H1 (cell line): ENCODE results near the gene NUB1. TPM values are rescaled to one million over a fixed set of nuclear protein-coding genes. Genes with fewer than 3 reads are reported as not detected.

Experiments used
- CTCF ChIA-PET: fragments of 300-600 bp; sonication (Branson Sonifier 250); formaldehyde crosslinking; loops from one replicate; lab custom pipeline; 2021; ENCODE audit not compliant: partially characterized antibody; lab: Charles Lee
- POLR2A ChIA-PET: fragments of 300-600 bp; sonication (Branson Sonifier 250); formaldehyde crosslinking; loops from one replicate; lab custom pipeline; 2021; ENCODE audit warnings: inconsistent platforms; ENCODE audit not compliant: partially characterized antibody; lab: Charles Lee
- DNase-seq, 2 experiments: peaks; one replicate each; pipeline versions ENCODE4 v3.0.0 to v3.0.0-alpha.2; 2010 to 2022; ENCODE audit warnings: low spot score in 2 of 2, low read depth in 1 of 2, mixed read lengths in 1 of 2
- FAIRE-seq: peaks from 2 replicates; lab custom pipeline; 2011; peaks lifted over from hg19 to GRCh38; lab: Jason Lieb, UNC
- H2AFZ ChIP-seq: 2 replicates; pipeline ENCODE4 v1.8.1; 2012; ENCODE audit warnings: low read length, inconsistent platforms
- H2AK5ac ChIP-seq: 2 replicates; pipeline ENCODE4 v1.6.1; 2013; ENCODE audit warnings: low read depth, low read length
- H2BK120ac ChIP-seq: replicated peaks from 2 replicates; pipeline ENCODE3; 2013; ENCODE audit warnings: low read depth, low read length, inconsistent platforms
- H2BK12ac ChIP-seq: 2 replicates; pipeline ENCODE4 v1.6.1; 2013; ENCODE audit warnings: low read depth, low read length
- H2BK15ac ChIP-seq: 2 replicates; pipeline ENCODE4 v1.6.1; 2013; ENCODE audit warnings: low read length
- H2BK20ac ChIP-seq: 2 replicates; pipeline ENCODE4 v1.6.1; 2013; ENCODE audit warnings: low read length
- H2BK5ac ChIP-seq: 2 replicates; pipeline ENCODE4 v1.6.1; 2013; ENCODE audit warnings: low read depth, low read length
- H3K14ac ChIP-seq: 2 replicates; pipeline ENCODE4 v1.6.1; 2013; ENCODE audit warnings: inconsistent platforms; ENCODE audit not compliant: insufficient read length
- H3K18ac ChIP-seq: 2 replicates; pipeline ENCODE4 v1.6.1; 2013; ENCODE audit warnings: low read length; ENCODE audit errors: extremely low read depth
- H3K23ac ChIP-seq: 2 replicates; pipeline ENCODE4 v1.6.1; 2013; ENCODE audit warnings: inconsistent platforms; ENCODE audit not compliant: insufficient read length
- H3K23me2 ChIP-seq: 2 replicates; pipeline ENCODE4 v1.6.1; 2013; ENCODE audit warnings: low read depth, low read length
- H3K27ac ChIP-seq: 2 replicates; pipeline ENCODE4 v1.6.1; 2011; ENCODE audit warnings: low read depth, low read length, inconsistent platforms
- H3K27me3 ChIP-seq, 4 experiments: replicated peaks in 1 of 4; 1 replicate in 1 of 4; 2 replicates in 3 of 4; pipeline versions ENCODE4 v1.6.1 to v1.8.1; 2011 to 2013; ENCODE audit warnings: low read length in 3 of 4, mild to moderate bottlenecking in 3 of 4, inconsistent platforms in 2 of 4, mixed read lengths in 2 of 4, moderate library complexity in 1 of 4; ENCODE audit not compliant: control insufficient read depth in 3 of 4, insufficient read depth in 3 of 4; ENCODE audit errors: extremely low read depth in 1 of 4
- H3K36me3 ChIP-seq, 4 experiments: 2 replicates each; pipeline versions ENCODE4 v1.6.1 to v1.8.1; 2011 to 2013; ENCODE audit warnings: mild to moderate bottlenecking in 4 of 4, low read length in 3 of 4, moderate library complexity in 2 of 4, control low read depth in 1 of 4, inconsistent platforms in 1 of 4; ENCODE audit not compliant: insufficient read depth in 4 of 4, control insufficient read depth in 2 of 4
- H3K4ac ChIP-seq: replicated peaks from 2 replicates; pipeline ENCODE3; 2013; ENCODE audit warnings: low read length, low read depth, mixed read lengths, inconsistent platforms; ENCODE audit not compliant: insufficient read length
- H3K4me1 ChIP-seq, 4 experiments: replicated peaks in 1 of 4; 1 replicate in 1 of 4; 2 replicates in 3 of 4; pipeline versions ENCODE4 v1.6.1 to v1.8.1; 2011 to 2013; ENCODE audit warnings: low read length in 3 of 4, inconsistent platforms in 2 of 4, mixed read lengths in 1 of 4; ENCODE audit not compliant: insufficient read depth in 4 of 4, control insufficient read depth in 3 of 4
- H3K4me2 ChIP-seq, 2 experiments: 2 replicates each; pipeline versions ENCODE4 v1.6.1 to v1.8.1; 2011 to 2013; ENCODE audit warnings: low read depth in 2 of 2, low read length in 2 of 2, control low read depth in 1 of 2, inconsistent platforms in 1 of 2, mild to moderate bottlenecking in 1 of 2; ENCODE audit not compliant: insufficient read depth in 1 of 2
- H3K4me3 ChIP-seq, 4 experiments: fragments of 200-600, 300-600 bp in 1 of 4; sonication (generic), shearing (Covaris generic), sonication (Bioruptor Twin) in 1 of 4; 2 replicates each; pipeline versions ENCODE4 v1.5.1 to v1.8.1; 2011 to 2016; ENCODE audit warnings: low read length in 4 of 4, low read depth in 3 of 4, control low read depth in 2 of 4, inconsistent platforms in 2 of 4, mild to moderate bottlenecking in 2 of 4, mixed read lengths in 1 of 4, moderate library complexity in 1 of 4; ENCODE audit not compliant: insufficient read depth in 2 of 4; ENCODE audit errors: extremely low read depth in 1 of 4
- H3K56ac ChIP-seq: replicated peaks from 2 replicates; pipeline ENCODE3; 2013; ENCODE audit warnings: low read depth, mild to moderate bottlenecking, mixed read lengths, low read length, inconsistent platforms; ENCODE audit not compliant: insufficient read length
- H3K79me1 ChIP-seq: 2 replicates; pipeline ENCODE4 v1.6.1; 2013; ENCODE audit warnings: low read depth, low read length, control low read depth
- H3K79me2 ChIP-seq, 2 experiments: 2 replicates each; pipeline versions ENCODE4 v1.6.1 to v1.8.1; 2012 to 2013; ENCODE audit warnings: low read length in 2 of 2, mild to moderate bottlenecking in 2 of 2, inconsistent platforms in 1 of 2; ENCODE audit not compliant: insufficient read depth in 2 of 2, control insufficient read depth in 1 of 2
- H3K9ac ChIP-seq, 4 experiments: replicated peaks in 1 of 4; 1 replicate in 1 of 4; 2 replicates in 3 of 4; pipeline versions ENCODE4 v1.6.1 to v1.8.1; 2011 to 2013; ENCODE audit warnings: low read depth in 3 of 4, low read length in 3 of 4, control low read depth in 2 of 4, mild to moderate bottlenecking in 2 of 4, moderate library complexity in 2 of 4, inconsistent platforms in 1 of 4; ENCODE audit errors: extremely low read depth in 1 of 4
- H3K9me3 ChIP-seq, 2 experiments: 2 replicates each; pipeline versions ENCODE4 v1.6.1 to v1.8.1; 2012 to 2013; ENCODE audit warnings: mild to moderate bottlenecking in 2 of 2, moderate library complexity in 2 of 2, control low read depth in 1 of 2, inconsistent platforms in 1 of 2, low read depth in 1 of 2, low read length in 1 of 2, mixed read lengths in 1 of 2; ENCODE audit not compliant: insufficient read depth in 2 of 2
- H4K20me1 ChIP-seq, 2 experiments: replicated peaks in 1 of 2; 2 replicates each; pipeline versions ENCODE3 to v1.8.1; 2011 to 2013; ENCODE audit warnings: inconsistent platforms in 2 of 2, low read length in 2 of 2, mild to moderate bottlenecking in 1 of 2; ENCODE audit not compliant: insufficient read depth in 2 of 2, control insufficient read depth in 1 of 2
- H4K5ac ChIP-seq: 2 replicates; pipeline ENCODE4 v1.6.1; 2013; ENCODE audit warnings: low read length, low read depth, mixed read lengths, inconsistent platforms; ENCODE audit not compliant: insufficient read length
- H4K8ac ChIP-seq: 2 replicates; pipeline ENCODE4 v1.8.0; 2013; ENCODE audit warnings: mild to moderate bottlenecking, moderate library complexity, low read length, inconsistent platforms; ENCODE audit not compliant: insufficient read depth; ENCODE audit errors: extremely low read depth
- H4K91ac ChIP-seq: replicated peaks from 2 replicates; pipeline ENCODE3; 2013; ENCODE audit warnings: low read length, mixed read lengths, inconsistent platforms; ENCODE audit not compliant: insufficient read length
- WGBS, 2 experiments: shearing (Covaris generic) in 1 of 2; methylation state at CpG; one replicate each; pipeline versions ENCODE4 v1.1.6 to v1.1.7; 2013 to 2015; ENCODE audit warnings: low lambda C conversion rate in 2 of 2, mixed read lengths in 2 of 2, inconsistent platforms in 1 of 2, low coverage in 1 of 2, missing lambda C conversion rate in 1 of 2; ENCODE audit not compliant: insufficient replicate concordance in 2 of 2, insufficient coverage in 1 of 2, insufficient read length in 1 of 2; ENCODE audit errors: extremely low coverage in 1 of 2, missing lambda C conversion rate in 1 of 2; 5-methylcytosine and 5-hydroxymethylcytosine counted together
- polyA plus RNA-seq, 7 experiments: library from polyadenylated mRNA; depleted of rRNA in 3 of 7; stranded (reverse) in 5 of 7; unstranded in 2 of 7; fragments of >200 nt in 5 of 7; fragments of 200-250 nt in 2 of 7; gene quantifications; 1 replicate in 5 of 7; 2 replicates in 1 of 7; 4 replicates in 1 of 7; pipeline versions ENCODE4 v1.2.1 to v1.2.3, GENCODE V29; 2011 to 2013; ENCODE audit warnings: missing spikeins in 2 of 7, mixed read lengths in 2 of 7
- total RNA-seq: library from RNA; stranded (reverse); fragmentation: NEBNext Ultra II Directional; extraction: Animal tissue kit (Norgen Biotek cat#: 25700); gene quantifications from 2 replicates; pipeline ENCODE4 v1.2.1, GENCODE V29; 2021
- TF ChIP-seq, protein P1 (sequence below): IDR thresholded peaks from 2 replicates; pipeline ENCODE4 v1.6.1; 2011; ENCODE audit warnings: low read depth, mild to moderate bottlenecking, low read length; ENCODE audit not compliant: insufficient read depth

NUB1 gene
- total and polyA plus RNA-seq, 2 of the 8 experiments (the other 6 are each of a cell fraction or from before 2014, with no cell fraction given): 22.1 to 43.5 TPM

- no peak overlapping the region for H2AK5ac ChIP-seq
- H4K5ac ChIP-seq: no peak overlapping the region
- ChIA-PET CTCF (interaction anchor here (0.8 to 3.2 kb wide), 4 partner anchors 13 to 65 kb away, joined by 3 to 16 read pairs (median 14); no protein-coding TSS in a partner anchor), POLR2A (interaction anchor here (1.0 to 1.1 kb wide), 2 partner anchors 16 to 46 kb away, joined by 3 read pairs; no protein-coding TSS in a partner anchor)
- no peaks in the 10 kb centered on the region for H3K36me3 ChIP-seq
- H2BK15ac ChIP-seq: no peak overlapping the region
- H3K18ac ChIP-seq: no peak overlapping the region
- H3K4me1 ChIP-seq: peaks cover 0 to 30% (median 8%) of the 10 kb centered on the region in 4 experiments; a peak in 6 of 7 replicates
- FAIRE-seq: no peak
- no peaks in the 10 kb centered on the region for H3K79me2 ChIP-seq
- H3K9me3 ChIP-seq: no peaks in the 10 kb centered on the region
- no peak overlapping the region for H3K56ac ChIP-seq
- H3K14ac ChIP-seq: no peak overlapping the region
- no peak overlapping the region for H4K8ac ChIP-seq
- H3K27me3 ChIP-seq: peaks cover 8 to 27% (median 22%) of the 10 kb centered on the region in 4 experiments
- no peak overlapping the region for H3K4me2 ChIP-seq
- no peak overlapping the region for H3K4ac ChIP-seq
- no peak overlapping the region for H3K9ac ChIP-seq
- H2BK120ac ChIP-seq: no peak overlapping the region
- no peak for DNase-seq
- WGBS, 2 experiments: 83% methylated on average over 6 of the region's 6 CpGs; no CpG with 5 or more reads in 1 of the 2 experiments
- no peaks in the 10 kb centered on the region for H3K79me1 ChIP-seq
- H3K27ac ChIP-seq: no peak overlapping the region
- no peak overlapping the region for H3K4me3 ChIP-seq
- H3K23me2 ChIP-seq: peaks cover 14% of the 10 kb centered on the region; the same call in 1 of the 2 replicates
- TF ChIP-seq, protein P1, sequence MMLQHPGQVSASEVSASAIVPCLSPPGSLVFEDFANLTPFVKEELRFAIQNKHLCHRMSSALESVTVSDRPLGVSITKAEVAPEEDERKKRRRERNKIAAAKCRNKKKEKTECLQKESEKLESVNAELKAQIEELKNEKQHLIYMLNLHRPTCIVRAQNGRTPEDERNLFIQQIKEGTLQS: no peak
- H4K20me1 ChIP-seq: peaks cover 0 to 2% of the 10 kb centered on the region in 2 experiments
- H2BK5ac ChIP-seq: no peak overlapping the region
- H2AFZ ChIP-seq: no peak overlapping the region
- no peak overlapping the region for H4K91ac ChIP-seq
- H3K23ac ChIP-seq: no peak overlapping the region
- no peak overlapping the region for H2BK12ac ChIP-seq
- no peak overlapping the region for H2BK20ac ChIP-seq
These were observed 42.7 kb downstream of the NUB1 start for GRCh38 chr7:151384352-151384697.
